ENCODE measurements around the gene CDC25B. TPM values are rescaled to one million over a fixed set of nuclear protein-coding genes. Genes with fewer than 3 reads are reported as not detected.

Gene CDC25B
- 27.5 and 31.4 TPM in 2 replicates for total RNA-seq

- DNase-seq (ENCODE audit: low read depth in 2 of 2): peak; percentile 73 to 92
Observed at GRCh38 chr20:3795511-3796468, at the start of gene CDC25B. Gene CDC25B (plus strand): TSS chr20:3796310. CDS start chr20:3796532, 222 bp downstream.

- no peak for DNase-seq (ENCODE audit: low read depth in 2 of 2)
Observed at GRCh38 chr20:3747471-3747870, 48.6 kb upstream of the CDC25B start.

- DNase-seq (ENCODE audit: low read depth in 2 of 2): no peak
Observed at GRCh38 chr20:3748073-3748472, 48.0 kb upstream of the CDC25B start.

- no peak for DNase-seq (ENCODE audit: low read depth in 2 of 2)
Observed at GRCh38 chr20:3749087-3749688, 46.9 kb upstream of the CDC25B start.

GRCh38 chr20:3749689-3750531 lies 46.2 kb upstream of the CDC25B start:
- no peak for DNase-seq (ENCODE audit: low read depth in 2 of 2)

- no peak for DNase-seq (ENCODE audit: low read depth in 2 of 2)
Observed at GRCh38 chr20:3751305-3751674, 44.8 kb upstream of the CDC25B start.

GRCh38 chr20:3751675-3752385 lies 44.3 kb upstream of the CDC25B start:
- no peak for DNase-seq (ENCODE audit: low read depth in 2 of 2)

- DNase-seq (ENCODE audit: low read depth in 2 of 2): no peak
Observed at GRCh38 chr20:3752386-3752759, 43.7 kb upstream of the CDC25B start.

GRCh38 chr20:3753098-3753497 lies 43.0 kb upstream of the CDC25B start:
- peak; percentile 55 to 76 for DNase-seq (ENCODE audit: low read depth in 2 of 2)

GRCh38 chr20:3753501-3754275 lies 42.4 kb upstream of the CDC25B start:
- DNase-seq (ENCODE audit: low read depth in 2 of 2): no peak

- no peak for DNase-seq (ENCODE audit: low read depth in 2 of 2)
Observed at GRCh38 chr20:3754276-3754630, 41.9 kb upstream of the CDC25B start.

- no peak for DNase-seq (ENCODE audit: low read depth in 2 of 2)
Observed at GRCh38 chr20:3755269-3755668, 40.8 kb upstream of the CDC25B start.

- no peak for DNase-seq (ENCODE audit: low read depth in 2 of 2)
Observed at GRCh38 chr20:3755814-3756480, 40.2 kb upstream of the CDC25B start.

GRCh38 chr20:3757268-3757667 lies 38.8 kb upstream of the CDC25B start:
- no peak for DNase-seq (ENCODE audit: low read depth in 2 of 2)

- DNase-seq (ENCODE audit: low read depth in 2 of 2): no peak
Observed at GRCh38 chr20:3758566-3758965, 37.5 kb upstream of the CDC25B start.

- no peak for DNase-seq (ENCODE audit: low read depth in 2 of 2)
Observed at GRCh38 chr20:3759316-3759823, 36.7 kb upstream of the CDC25B start.

- DNase-seq (ENCODE audit: low read depth in 2 of 2): no peak
Observed at GRCh38 chr20:3759884-3760283, 36.2 kb upstream of the CDC25B start.

GRCh38 chr20:3760655-3761348 lies 35.3 kb upstream of the CDC25B start:
- no peak for DNase-seq (ENCODE audit: low read depth in 2 of 2)

Measured in dermis microvascular lymphatic vessel endothelial cell (primary cell).